Peyer's patch (tissue), 4 donors: ENCODE results near the gene FAM199X. TPM values are rescaled to one million over a fixed set of nuclear protein-coding genes. Genes with fewer than 3 reads are reported as not detected.

ENCODE experiments used
- DNase-seq, 3 donors: peaks; one replicate each; pipeline ENCODE4 v3.0.0-alpha.2; 2017 to 2019
- H3K27ac ChIP-seq, 4 donors: fragments of 200-600 bp; sonication (generic); one replicate each; pipeline ENCODE4 v1.5.1; 2016 to 2019
- H3K27me3 ChIP-seq, 2 donors: fragments of 200-600 bp; sonication (generic); one replicate each; pipeline ENCODE4 v1.5.1; 2019
- H3K36me3 ChIP-seq, 3 donors: fragments of 200-600 bp; sonication (generic); one replicate each; pipeline ENCODE4 v1.5.1; 2016 to 2019
- H3K4me1 ChIP-seq, 4 donors: fragments of 200-600 bp; sonication (generic); one replicate each; pipeline ENCODE4 v1.5.1; 2016 to 2019
- H3K4me3 ChIP-seq, 4 donors: fragments of 200-600 bp; sonication (generic); 1 replicate in 3 of 4; 2 replicates in 1 of 4; pipeline ENCODE4 v1.5.1; 2016 to 2019; ENCODE audit warnings: mild to moderate bottlenecking in 1 of 4
- H3K9me3 ChIP-seq, 4 donors: fragments of 200-600 bp; sonication (generic); one replicate each; pipeline ENCODE4 v1.5.1; 2016 to 2019; ENCODE audit warnings: mild to moderate bottlenecking in 1 of 4
- CTCF ChIP-seq, 6 experiments: fragments of 450-650 bp in 4 of 6; fragments of 200-600 bp in 2 of 6; sonication (generic) in 1 of 6; IDR thresholded peaks; one replicate each; pipeline ENCODE4 v1.5.1; 2017 to 2019; ENCODE audit warnings: antibody characterized with exemption in 6 of 6, mild to moderate bottlenecking in 3 of 6, moderate library complexity in 1 of 6
- POLR2A ChIP-seq, 2 donors: fragments of 450-650 bp; IDR thresholded peaks; one replicate each; pipeline ENCODE4 v1.5.1; 2017; ENCODE audit warnings: antibody characterized with exemption in 2 of 2, mild to moderate bottlenecking in 2 of 2, moderate library complexity in 2 of 2
- total RNA-seq, 4 donors: library from RNA; depleted of rRNA; stranded (reverse); fragments of >200 nt; gene quantifications; one replicate each; pipeline ENCODE4 v1.1.0, GENCODE V29; 2016

The FAM199X gene
- total RNA-seq, 4 donors from 2014 or later, result 9.1 to 17.9 (median 13.8) TPM

GRCh38 chrX:104141087-104141760 is 25.0 kb upstream of the FAM199X start:
- no peak overlapping the region for H3K4me3 ChIP-seq
- H3K27ac ChIP-seq, result no peak overlapping the region
- no peaks in the 10 kb centered on the region for H3K9me3 ChIP-seq
- H3K36me3 ChIP-seq, result no peaks in the 10 kb centered on the region
- TF ChIP-seq POLR2A (IDR thresholded peaks at IDR 0.05) (no peak), CTCF (IDR thresholded peaks at IDR 0.05) (no peak)
- H3K4me1 ChIP-seq, result no peaks in the 10 kb centered on the region
- DNase-seq, result no peak
- H3K27me3 ChIP-seq, result no peaks in the 10 kb centered on the region

DNA sequence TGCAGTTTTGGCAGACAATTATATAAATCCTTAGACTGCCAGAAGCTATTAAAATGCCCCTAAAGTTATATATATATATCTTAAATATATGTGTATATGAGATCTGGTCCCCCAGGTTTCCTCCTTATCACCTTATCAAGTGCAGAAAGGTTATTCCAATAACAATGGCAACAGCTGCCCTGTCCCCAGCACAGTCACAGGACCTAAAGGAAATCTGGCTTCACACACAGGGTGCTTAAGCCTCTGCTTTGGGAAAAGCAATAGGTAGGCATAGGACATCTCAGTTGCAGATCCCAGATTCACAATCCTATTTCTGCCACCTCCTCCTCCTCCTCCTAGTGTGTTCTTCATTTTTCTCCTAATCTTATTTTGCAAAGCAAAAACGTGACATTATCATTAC is 15.2 kb upstream of the FAM199X start:
- H3K4me1 ChIP-seq, result no peaks in the 10 kb centered on the region
- no peaks in the 10 kb centered on the region for H3K9me3 ChIP-seq
- TF ChIP-seq POLR2A (IDR thresholded peaks at IDR 0.05) (no peak), CTCF (IDR thresholded peaks at IDR 0.05) (no peak)
- no peaks in the 10 kb centered on the region for H3K36me3 ChIP-seq
- DNase-seq, result no peak
- no peaks in the 10 kb centered on the region for H3K27me3 ChIP-seq
- H3K4me3 ChIP-seq, result no peak overlapping the region
- no peak overlapping the region for H3K27ac ChIP-seq

- no peaks in the 10 kb centered on the region for H3K36me3 ChIP-seq
- H3K9me3 ChIP-seq, result no peaks in the 10 kb centered on the region
- H3K4me1 ChIP-seq, result no peaks in the 10 kb centered on the region
- no peaks in the 10 kb centered on the region for H3K27me3 ChIP-seq
- TF ChIP-seq CTCF (IDR thresholded peaks at IDR 0.05) (no peak), POLR2A (IDR thresholded peaks at IDR 0.05) (peak; percentile 39 to 59)
- H3K4me3 ChIP-seq, result peak within 1 kb of the TSS; percentile 44 to 73 (median 62)
- peak; percentile 74 to 89 (median 81) for DNase-seq
- H3K27ac ChIP-seq, result peak within 1 kb of the TSS; percentile 75 to 95 (median 90)
These were observed 9.4 kb upstream of the FAM199X start, which contains the start of gene SLC25A53 for GRCh38 chrX:104156630-104157529. SLC25A53 (minus strand) TSS chrX:104157009; CDS start chrX:104105257, 51,752 bp downstream.

DNA sequence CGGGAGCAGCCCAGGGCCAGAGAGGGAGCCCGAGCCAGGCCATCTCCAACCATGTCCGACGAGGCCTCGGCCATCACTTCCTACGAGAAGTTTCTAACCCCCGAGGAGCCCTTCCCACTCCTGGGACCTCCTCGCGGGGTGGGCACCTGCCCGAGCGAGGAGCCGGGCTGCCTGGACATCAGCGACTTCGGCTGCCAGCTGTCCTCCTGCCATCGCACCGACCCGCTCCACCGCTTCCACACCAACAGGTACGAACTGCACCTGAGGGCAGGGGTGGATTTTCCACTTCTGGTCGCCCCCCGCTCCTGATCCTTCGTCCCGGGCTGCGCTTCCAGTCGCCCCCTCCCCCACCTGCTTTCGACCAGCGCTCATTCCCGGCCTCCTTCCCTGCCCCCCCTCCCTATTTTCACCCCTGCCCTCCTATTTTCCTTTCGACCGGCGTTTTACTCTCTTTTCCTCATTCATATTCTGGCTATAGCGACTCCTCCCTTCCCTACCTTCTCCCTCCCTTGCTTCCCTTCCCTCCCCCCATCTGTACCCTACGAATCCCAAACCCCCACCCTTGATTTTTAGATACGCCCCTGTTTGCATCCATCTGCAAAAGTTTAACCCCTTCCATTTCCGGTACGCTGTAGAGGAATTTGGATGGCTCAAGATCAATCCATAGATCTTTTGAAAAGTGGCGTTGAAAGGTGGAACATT is 633 bp downstream of the FAM199X start:
- no peak for DNase-seq
- H3K36me3 ChIP-seq, result no peaks in the 10 kb centered on the region
- H3K9me3 ChIP-seq, result no peaks in the 10 kb centered on the region
- peak overlapping the region; percentile 65 to 94 (median 72) for H3K4me3 ChIP-seq
- TF ChIP-seq CTCF (IDR thresholded peaks at IDR 0.05) (no peak), POLR2A (IDR thresholded peaks at IDR 0.05) (no peak)
- peak overlapping the region; percentile 79 to 89 (median 85) for H3K27ac ChIP-seq
- peaks cover 0 to 14% (median 0%) of the 10 kb centered on the region in 4 donors for H3K4me1 ChIP-seq
- H3K27me3 ChIP-seq, result no peaks in the 10 kb centered on the region

DNA sequence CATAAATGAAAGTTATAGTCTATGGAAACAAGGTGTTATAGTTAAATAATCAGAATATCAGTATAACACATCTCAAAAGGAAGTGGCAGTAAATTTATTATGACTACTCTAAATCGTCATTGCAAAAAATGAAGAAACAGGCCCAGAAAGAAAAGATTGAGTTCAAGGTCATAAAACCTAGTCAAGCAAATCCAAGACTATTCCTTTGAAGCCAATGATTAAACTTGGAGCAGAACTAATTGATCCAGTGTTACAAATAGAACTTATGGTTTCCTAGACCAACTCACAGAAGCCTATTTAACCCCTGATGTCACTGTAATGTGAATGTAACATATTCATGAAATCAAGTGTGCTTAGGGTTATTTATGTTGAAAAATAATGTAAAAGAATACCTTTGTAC is 1.9 kb downstream of the FAM199X start:
- no peak overlapping the region for H3K27ac ChIP-seq
- no peaks in the 10 kb centered on the region for H3K36me3 ChIP-seq
- no peak for DNase-seq
- no peak for TF ChIP-seq POLR2A (IDR thresholded peaks at IDR 0.05)
- peaks cover 0 to 14% (median 0%) of the 10 kb centered on the region in 4 donors for H3K4me1 ChIP-seq
- no peaks in the 10 kb centered on the region for H3K27me3 ChIP-seq
- H3K9me3 ChIP-seq, result no peaks in the 10 kb centered on the region
- H3K4me3 ChIP-seq, result no peak overlapping the region
